Activated gamma-delta T cell treated with anti-CD3 and anti-CD28 coated beads, Interleukin-2, amount 50 U/mL, for 16 hours (primary cell): ENCODE measurements around the gene STK33.

ENCODE experiments used
- DNase-seq: peaks from one replicate; pipeline ENCODE4 v3.0.0-alpha.2; 2020; ENCODE audit warnings: low read depth

Gene STK33

GRCh38 chr11:8415195-8415594 lies 178.8 kb downstream of the STK33 start:
- no peak for DNase-seq

- DNase-seq, result no peak
Observed at GRCh38 chr11:8408151-8408941, 185.7 kb downstream of the STK33 start.

GRCh38 chr11:8403310-8403709 lies 190.7 kb downstream of the STK33 start:
- DNase-seq, result no peak

GRCh38 chr11:8392886-8393285 lies 201.1 kb downstream of the STK33 start:
- DNase-seq, result no peak

GRCh38 chr11:8392166-8392565 lies 201.9 kb downstream of the STK33 start:
- DNase-seq, result no peak

GRCh38 chr11:8390851-8391612 lies 203.0 kb downstream of the STK33 start:
- DNase-seq, result no peak

- no peak for DNase-seq
Observed at GRCh38 chr11:8389029-8389996, 204.7 kb downstream of the STK33 start.

GRCh38 chr11:8387693-8388092 lies 206.3 kb downstream of the STK33 start:
- DNase-seq, result no peak

GRCh38 chr11:8387141-8387540 lies 206.9 kb downstream of the STK33 start:
- no peak for DNase-seq

GRCh38 chr11:8386134-8386864 lies 207.7 kb downstream of the STK33 start:
- DNase-seq, result no peak

- no peak for DNase-seq
Observed at GRCh38 chr11:8384199-8384821, 209.7 kb downstream of the STK33 start.

- no peak for DNase-seq
Observed at GRCh38 chr11:8383627-8384026, 210.4 kb downstream of the STK33 start.

- no peak for DNase-seq
Observed at GRCh38 chr11:8383227-8383626, 210.8 kb downstream of the STK33 start.

GRCh38 chr11:8382436-8383053 lies 211.5 kb downstream of the STK33 start:
- DNase-seq, result no peak

GRCh38 chr11:8381871-8382396 lies 212.1 kb downstream of the STK33 start:
- DNase-seq, result no peak

- no peak for DNase-seq
Observed at GRCh38 chr11:8381343-8381742, 212.7 kb downstream of the STK33 start.

- no peak for DNase-seq
Observed at GRCh38 chr11:8375932-8376331, 218.1 kb downstream of the STK33 start.

GRCh38 chr11:8375460-8375859 lies 218.6 kb downstream of the STK33 start:
- DNase-seq, result no peak

GRCh38 chr11:8374716-8375115 lies 219.3 kb downstream of the STK33 start:
- DNase-seq, result no peak
